ENCODE measurements around the gene UROC1.

The UROC1 gene

GRCh38 chr3:126508564-126508964 lies 9.0 kb downstream of the UROC1 start:
- Mint-ChIP-seq H3K4me3 (no peak overlapping the region), H3K27me3 (peaks cover 10 to 12% of the 10 kb centered on the region in 2 donors), H3K27ac (no peak overlapping the region), H3K4me1 (no peaks in the 10 kb centered on the region), H3K9me3 (no peaks in the 10 kb centered on the region), H3K36me3 (no peaks in the 10 kb centered on the region)
- DNase-seq (no peak), ATAC-seq (replicated peaks) (no peak)

- no peak overlapping the region for H3K27ac Mint-ChIP-seq
- no peak overlapping the region for H3K4me3 Mint-ChIP-seq
- H3K4me1 Mint-ChIP-seq: no peaks in the 10 kb centered on the region
- no peaks in the 10 kb centered on the region for H3K36me3 Mint-ChIP-seq
- peaks cover 10 to 12% of the 10 kb centered on the region in 2 donors for H3K27me3 Mint-ChIP-seq
- H3K9me3 Mint-ChIP-seq: no peaks in the 10 kb centered on the region
- DNase-seq (no peak), ATAC-seq (replicated peaks) (no peak)
Measured at GRCh38 chr3:126507886-126508285, 9.7 kb downstream of the UROC1 start.

GRCh38 chr3:126503701-126504100 lies 13.9 kb downstream of the UROC1 start:
- Mint-ChIP-seq H3K27ac (no peak overlapping the region), H3K4me1 (peaks cover 0 to 4% of the 10 kb centered on the region in 2 donors), H3K9me3 (no peaks in the 10 kb centered on the region), H3K27me3 (peaks cover 10 to 12% of the 10 kb centered on the region in 2 donors), H3K4me3 (no peak overlapping the region), H3K36me3 (no peaks in the 10 kb centered on the region)
- no peak for DNase-seq
- no peak for ATAC-seq (replicated peaks)

- Mint-ChIP-seq H3K27me3 (peaks cover 10 to 12% of the 10 kb centered on the region in 2 donors), H3K4me1 (peaks cover 0 to 6% of the 10 kb centered on the region in 2 donors), H3K4me3 (no peak overlapping the region), H3K27ac (no peak overlapping the region), H3K9me3 (no peaks in the 10 kb centered on the region), H3K36me3 (no peaks in the 10 kb centered on the region)
- no peak for ATAC-seq (replicated peaks)
- DNase-seq: no peak
Measured at GRCh38 chr3:126502656-126503055, 14.9 kb downstream of the UROC1 start.

- Mint-ChIP-seq H3K9me3 (no peaks in the 10 kb centered on the region), H3K4me1 (peaks cover 0 to 10% of the 10 kb centered on the region in 2 donors), H3K4me3 (no peak overlapping the region), H3K27me3 (peaks cover 10 to 18% of the 10 kb centered on the region in 2 donors), H3K27ac (no peak overlapping the region), H3K36me3 (no peaks in the 10 kb centered on the region)
- peak in 1 of 2 donors; percentile 34 for ATAC-seq (replicated peaks)
- no peak for DNase-seq
Measured at GRCh38 chr3:126501736-126502135, 15.8 kb downstream of the UROC1 start.

GRCh38 chr3:126501054-126501453 lies 16.5 kb downstream of the UROC1 start:
- H3K4me3 Mint-ChIP-seq: no peak overlapping the region
- no peaks in the 10 kb centered on the region for H3K36me3 Mint-ChIP-seq
- ATAC-seq (replicated peaks) (no peak), DNase-seq (no peak)
- H3K27ac Mint-ChIP-seq: no peak overlapping the region
- H3K9me3 Mint-ChIP-seq: no peaks in the 10 kb centered on the region
- H3K4me1 Mint-ChIP-seq: peaks cover 0 to 10% of the 10 kb centered on the region in 2 donors
- H3K27me3 Mint-ChIP-seq: peaks cover 10 to 14% of the 10 kb centered on the region in 2 donors

- H3K9me3 Mint-ChIP-seq: no peaks in the 10 kb centered on the region
- DNase-seq: no peak
- H3K27ac Mint-ChIP-seq: no peak overlapping the region
- H3K4me1 Mint-ChIP-seq: peaks cover 0 to 10% of the 10 kb centered on the region in 2 donors
- H3K27me3 Mint-ChIP-seq: peaks cover 5 to 8% of the 10 kb centered on the region in 2 donors
- no peak for ATAC-seq (replicated peaks)
- H3K4me3 Mint-ChIP-seq: no peak overlapping the region
- H3K36me3 Mint-ChIP-seq: no peaks in the 10 kb centered on the region
Measured at GRCh38 chr3:126500016-126500415, 17.6 kb downstream of the UROC1 start.

GRCh38 chr3:126499401-126499800 lies 18.2 kb downstream of the UROC1 start:
- no peaks in the 10 kb centered on the region for H3K9me3 Mint-ChIP-seq
- peaks cover 0 to 10% of the 10 kb centered on the region in 2 donors for H3K4me1 Mint-ChIP-seq
- no peaks in the 10 kb centered on the region for H3K36me3 Mint-ChIP-seq
- ATAC-seq (replicated peaks) (no peak), DNase-seq (no peak)
- peaks cover 0 to 6% of the 10 kb centered on the region in 2 donors for H3K27me3 Mint-ChIP-seq
- H3K27ac Mint-ChIP-seq: no peak overlapping the region
- no peak overlapping the region for H3K4me3 Mint-ChIP-seq

GRCh38 chr3:126498929-126499328 lies 18.6 kb downstream of the UROC1 start:
- H3K27me3 Mint-ChIP-seq: peaks cover 0 to 6% of the 10 kb centered on the region in 2 donors
- H3K36me3 Mint-ChIP-seq: no peaks in the 10 kb centered on the region
- H3K4me1 Mint-ChIP-seq: peaks cover 0 to 10% of the 10 kb centered on the region in 2 donors
- ATAC-seq (replicated peaks) (no peak), DNase-seq (no peak)
- H3K4me3 Mint-ChIP-seq: no peak overlapping the region
- H3K27ac Mint-ChIP-seq: no peak overlapping the region
- H3K9me3 Mint-ChIP-seq: no peaks in the 10 kb centered on the region

GRCh38 chr3:126498461-126498860 lies 19.1 kb downstream of the UROC1 start:
- ATAC-seq (replicated peaks): no peak
- Mint-ChIP-seq H3K4me1 (peaks cover 0 to 10% of the 10 kb centered on the region in 2 donors), H3K27me3 (peaks cover 0 to 6% of the 10 kb centered on the region in 2 donors), H3K4me3 (no peak overlapping the region), H3K36me3 (no peaks in the 10 kb centered on the region), H3K27ac (no peak overlapping the region), H3K9me3 (no peaks in the 10 kb centered on the region)
- no peak for DNase-seq

- H3K4me1 Mint-ChIP-seq: peaks cover 0 to 10% of the 10 kb centered on the region in 2 donors
- peaks cover 0 to 6% of the 10 kb centered on the region in 2 donors for H3K27me3 Mint-ChIP-seq
- no peaks in the 10 kb centered on the region for H3K9me3 Mint-ChIP-seq
- ATAC-seq (replicated peaks): no peak
- DNase-seq: no peak
- no peaks in the 10 kb centered on the region for H3K36me3 Mint-ChIP-seq
- H3K27ac Mint-ChIP-seq: no peak overlapping the region
- no peak overlapping the region for H3K4me3 Mint-ChIP-seq
Measured at GRCh38 chr3:126497956-126498355, 19.6 kb downstream of the UROC1 start.

- peaks cover 0 to 6% of the 10 kb centered on the region in 2 donors for H3K27me3 Mint-ChIP-seq
- ATAC-seq (replicated peaks) (no peak), DNase-seq (no peak)
- H3K36me3 Mint-ChIP-seq: no peaks in the 10 kb centered on the region
- H3K27ac Mint-ChIP-seq: no peak overlapping the region
- peaks cover 0 to 10% of the 10 kb centered on the region in 2 donors for H3K4me1 Mint-ChIP-seq
- no peak overlapping the region for H3K4me3 Mint-ChIP-seq
- H3K9me3 Mint-ChIP-seq: no peaks in the 10 kb centered on the region
Measured at GRCh38 chr3:126496894-126497850, 20.4 kb downstream of the UROC1 start.

- no peak overlapping the region for H3K27ac Mint-ChIP-seq
- no peak for ATAC-seq (replicated peaks)
- H3K27me3 Mint-ChIP-seq: peaks cover 0 to 6% of the 10 kb centered on the region in 2 donors
- no peaks in the 10 kb centered on the region for H3K9me3 Mint-ChIP-seq
- H3K36me3 Mint-ChIP-seq: no peaks in the 10 kb centered on the region
- DNase-seq: no peak
- H3K4me3 Mint-ChIP-seq: no peak overlapping the region
- peaks cover 0 to 7% of the 10 kb centered on the region in 2 donors for H3K4me1 Mint-ChIP-seq
Measured at GRCh38 chr3:126495786-126496185, 21.8 kb downstream of the UROC1 start.

GRCh38 chr3:126494970-126495230 lies 22.7 kb downstream of the UROC1 start:
- H3K36me3 Mint-ChIP-seq: no peaks in the 10 kb centered on the region
- no peaks in the 10 kb centered on the region for H3K9me3 Mint-ChIP-seq
- H3K4me1 Mint-ChIP-seq: peaks cover 0 to 7% of the 10 kb centered on the region in 2 donors
- H3K27me3 Mint-ChIP-seq: peaks cover 0 to 6% of the 10 kb centered on the region in 2 donors
- DNase-seq (no peak), ATAC-seq (replicated peaks) (no peak)
- H3K4me3 Mint-ChIP-seq: no peak overlapping the region
- H3K27ac Mint-ChIP-seq: no peak overlapping the region
